Neural progenitor cell (in vitro differentiated cells): ENCODE measurements around the gene GULP1. TPM values are rescaled to one million over a fixed set of nuclear protein-coding genes. Genes with fewer than 3 reads are reported as not detected.

Experiments
- DNase-seq: peaks from one replicate; pipeline ENCODE4 v3.0.0-alpha.2; 2016; ENCODE audit warnings: low spot score
- H2AFZ ChIP-seq: fragments of 200-600 bp; sonication (generic); replicated peaks from 2 replicates; pipeline ENCODE4 v1.6.1; 2016; ENCODE audit warnings: antibody characterized with exemption
- H3F3A ChIP-seq: fragments of 200-600 bp; sonication (generic); 2 replicates; pipeline ENCODE4 v1.6.1; 2016; ENCODE audit warnings: antibody characterized with exemption, low read depth
- H3K27ac ChIP-seq: fragments of 200-600 bp; sonication (generic); 2 replicates; pipeline ENCODE4 v1.5.1; 2016; ENCODE audit warnings: mild to moderate bottlenecking
- H3K27me3 ChIP-seq: fragments of 200-600 bp; sonication (generic); 2 replicates; pipeline ENCODE4 v1.6.1; 2016; ENCODE audit warnings: mild to moderate bottlenecking, moderate library complexity
- H3K36me3 ChIP-seq: fragments of 200-600 bp; sonication (generic); 2 replicates; pipeline ENCODE4 v1.5.1; 2016
- H3K4me1 ChIP-seq: fragments of 200-600 bp; sonication (generic); 2 replicates; pipeline ENCODE4 v1.6.1; 2016; ENCODE audit warnings: mixed run types
- H3K4me2 ChIP-seq: fragments of 200-600 bp; sonication (generic); 2 replicates; pipeline ENCODE4 v1.6.1; 2016
- H3K4me3 ChIP-seq: fragments of 200-600 bp; sonication (generic); 2 replicates; pipeline ENCODE4 v1.5.1; 2016
- H3K79me2 ChIP-seq: fragments of 200-600 bp; sonication (generic); 2 replicates; pipeline ENCODE4 v1.6.1; 2016; ENCODE audit warnings: low read depth
- H3K9ac ChIP-seq: fragments of 200-600 bp; sonication (generic); 2 replicates; pipeline ENCODE4 v1.6.1; 2016
- H3K9me3 ChIP-seq: fragments of 200-600 bp; sonication (generic); 2 replicates; pipeline ENCODE4 v1.5.1; 2016; ENCODE audit warnings: low read depth
- H4K20me1 ChIP-seq: fragments of 200-600 bp; sonication (generic); 2 replicates; pipeline ENCODE4 v1.6.1; 2016; ENCODE audit warnings: low read depth
- H3K27ac Mint-ChIP-seq: 3 replicates; pipeline ENCODE4 v1.8.0; 2021; ENCODE audit warnings: mixed read lengths
- H3K27me3 Mint-ChIP-seq: 2 replicates; pipeline ENCODE4 v1.8.0; 2022; ENCODE audit warnings: low read depth, mild to moderate bottlenecking, inconsistent platforms, moderate library complexity, mixed read lengths; ENCODE audit not compliant: insufficient read depth
- H3K36me3 Mint-ChIP-seq: 3 replicates; pipeline ENCODE4 v1.8.0; 2021; ENCODE audit warnings: mixed read lengths
- H3K4me1 Mint-ChIP-seq: 3 replicates; pipeline ENCODE4 v1.8.0; 2021; ENCODE audit warnings: mixed read lengths
- H3K4me3 Mint-ChIP-seq: 3 replicates; pipeline ENCODE4 v1.8.0; 2021; ENCODE audit warnings: mild to moderate bottlenecking, moderate library complexity, mixed read lengths
- H3K9me3 Mint-ChIP-seq: 3 replicates; pipeline ENCODE4 v1.8.0; 2020; ENCODE audit warnings: mixed read lengths
- EZH2 ChIP-seq: fragments of 200-600 bp; sonication (generic); IDR thresholded peaks from 2 replicates; pipeline ENCODE4 v1.6.1; 2017; ENCODE audit warnings: antibody characterized with exemption, mild to moderate bottlenecking, moderate library complexity
- EZH2phosphoT487 ChIP-seq: fragments of 200-600 bp; sonication (generic); IDR thresholded peaks from 2 replicates; pipeline ENCODE4 v1.6.1; 2017; ENCODE audit warnings: antibody characterized with exemption
- total RNA-seq: library from RNA; depleted of rRNA; stranded (reverse); fragments of >200 nt; gene quantifications from 2 replicates; pipeline ENCODE4 v1.2.3, GENCODE V29; 2015; ENCODE audit warnings: low replicate concordance
- TF ChIP-seq, protein P1 (sequence below): fragments of 200-600 bp; sonication (generic); IDR thresholded peaks from 2 replicates; pipeline ENCODE4 v1.5.1; 2017; ENCODE audit warnings: antibody characterized with exemption, mild to moderate bottlenecking

Gene GULP1
- total RNA-seq, 1 donor from 2014 or later: 154 TPM

GRCh38 chr2:188256420-188256819 is 35.3 kb upstream of the GULP1 start:
- Mint-ChIP-seq H3K27ac (no peak overlapping the region), H3K4me1 (no peaks in the 10 kb centered on the region), H3K9me3 (peaks cover 3% of the 10 kb centered on the region), H3K36me3 (no peaks in the 10 kb centered on the region), H3K27me3 (no peaks in the 10 kb centered on the region), H3K4me3 (no peak overlapping the region)
- no peaks in the 10 kb centered on the region for H3K4me1 ChIP-seq
- H3F3A ChIP-seq: no peaks in the 10 kb centered on the region
- H3K27ac ChIP-seq: no peak overlapping the region
- H2AFZ ChIP-seq: no peak overlapping the region
- H3K4me2 ChIP-seq: no peak overlapping the region
- no peaks in the 10 kb centered on the region for H3K27me3 ChIP-seq
- H3K9me3 ChIP-seq: no peaks in the 10 kb centered on the region
- DNase-seq: no peak
- H4K20me1 ChIP-seq: no peaks in the 10 kb centered on the region
- TF ChIP-seq EZH2phosphoT487 (no peak), EZH2 (no peak)
- TF ChIP-seq, protein P1, sequence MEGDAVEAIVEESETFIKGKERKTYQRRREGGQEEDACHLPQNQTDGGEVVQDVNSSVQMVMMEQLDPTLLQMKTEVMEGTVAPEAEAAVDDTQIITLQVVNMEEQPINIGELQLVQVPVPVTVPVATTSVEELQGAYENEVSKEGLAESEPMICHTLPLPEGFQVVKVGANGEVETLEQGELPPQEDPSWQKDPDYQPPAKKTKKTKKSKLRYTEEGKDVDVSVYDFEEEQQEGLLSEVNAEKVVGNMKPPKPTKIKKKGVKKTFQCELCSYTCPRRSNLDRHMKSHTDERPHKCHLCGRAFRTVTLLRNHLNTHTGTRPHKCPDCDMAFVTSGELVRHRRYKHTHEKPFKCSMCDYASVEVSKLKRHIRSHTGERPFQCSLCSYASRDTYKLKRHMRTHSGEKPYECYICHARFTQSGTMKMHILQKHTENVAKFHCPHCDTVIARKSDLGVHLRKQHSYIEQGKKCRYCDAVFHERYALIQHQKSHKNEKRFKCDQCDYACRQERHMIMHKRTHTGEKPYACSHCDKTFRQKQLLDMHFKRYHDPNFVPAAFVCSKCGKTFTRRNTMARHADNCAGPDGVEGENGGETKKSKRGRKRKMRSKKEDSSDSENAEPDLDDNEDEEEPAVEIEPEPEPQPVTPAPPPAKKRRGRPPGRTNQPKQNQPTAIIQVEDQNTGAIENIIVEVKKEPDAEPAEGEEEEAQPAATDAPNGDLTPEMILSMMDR: no peak
- no peaks in the 10 kb centered on the region for H3K79me2 ChIP-seq
- no peaks in the 10 kb centered on the region for H3K36me3 ChIP-seq
- no peak overlapping the region for H3K4me3 ChIP-seq
- no peak overlapping the region for H3K9ac ChIP-seq

DNA sequence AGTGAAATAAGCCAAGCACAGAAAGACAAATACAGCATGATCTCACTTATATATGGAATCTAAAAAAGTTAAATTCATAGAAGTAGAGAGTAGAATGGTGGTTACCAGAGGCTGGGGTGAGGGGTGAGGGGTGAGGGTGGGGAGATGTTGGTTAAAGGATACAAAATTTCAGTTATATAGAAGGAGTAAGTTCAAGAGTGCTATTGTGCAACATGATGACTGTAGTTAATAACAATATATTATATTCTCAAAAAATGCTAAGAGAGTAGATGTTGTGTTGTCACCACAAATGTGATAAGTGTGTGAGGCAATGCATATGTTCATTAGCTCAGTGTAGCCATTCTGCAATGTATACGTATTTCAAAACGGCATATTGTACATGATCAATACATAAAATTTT is 26.4 kb upstream of the GULP1 start:
- Histone ChIP-seq H2AFZ (no peak overlapping the region), H3K9ac (no peak overlapping the region), H3K36me3 (no peaks in the 10 kb centered on the region), H3K4me3 (no peak overlapping the region), H3K4me1 (peaks cover 12% of the 10 kb centered on the region), H4K20me1 (no peaks in the 10 kb centered on the region), H3K27ac (no peak overlapping the region), H3K4me2 (no peak overlapping the region), H3K27me3 (no peaks in the 10 kb centered on the region), H3K9me3 (no peaks in the 10 kb centered on the region), H3F3A (peaks cover 7% of the 10 kb centered on the region), H3K79me2 (no peaks in the 10 kb centered on the region)
- no peak for DNase-seq
- Mint-ChIP-seq H3K27me3 (peaks cover 2% of the 10 kb centered on the region), H3K4me1 (peaks cover 9% of the 10 kb centered on the region), H3K4me3 (no peak overlapping the region), H3K27ac (no peak overlapping the region), H3K36me3 (no peaks in the 10 kb centered on the region), H3K9me3 (peaks cover 6% of the 10 kb centered on the region)
- no peak for TF ChIP-seq EZH2
- no peak for TF ChIP-seq EZH2phosphoT487
- TF ChIP-seq, protein P1: no peak

GRCh38 chr2:188267776-188268175 is 23.9 kb upstream of the GULP1 start:
- no peak overlapping the region for H3K9ac ChIP-seq
- peaks cover 2% of the 10 kb centered on the region for H3K27me3 Mint-ChIP-seq
- peaks cover 7% of the 10 kb centered on the region for H3F3A ChIP-seq
- H3K36me3 Mint-ChIP-seq: peaks cover 2% of the 10 kb centered on the region
- no peaks in the 10 kb centered on the region for H3K9me3 ChIP-seq
- no peak overlapping the region for H3K27ac Mint-ChIP-seq
- no peaks in the 10 kb centered on the region for H3K36me3 ChIP-seq
- H2AFZ ChIP-seq: no peak overlapping the region
- no peak overlapping the region for H3K4me3 ChIP-seq
- H4K20me1 ChIP-seq: no peaks in the 10 kb centered on the region
- peaks cover 12% of the 10 kb centered on the region for H3K4me1 ChIP-seq
- no peaks in the 10 kb centered on the region for H3K79me2 ChIP-seq
- H3K4me3 Mint-ChIP-seq: no peak overlapping the region
- no peak overlapping the region for H3K4me2 ChIP-seq
- no peak overlapping the region for H3K27ac ChIP-seq
- no peak for DNase-seq
- peaks cover 9% of the 10 kb centered on the region for H3K4me1 Mint-ChIP-seq
- H3K9me3 Mint-ChIP-seq: peaks cover 6% of the 10 kb centered on the region
- no peaks in the 10 kb centered on the region for H3K27me3 ChIP-seq
- TF ChIP-seq EZH2phosphoT487 (no peak), EZH2 (no peak)
- TF ChIP-seq, protein P1: no peak
